ENCODE data around the gene CCDC117.

GRCh38 chr22:28815729-28816128 is 43.2 kb downstream of the CCDC117 start:
- TF ChIP-seq, protein P1, sequence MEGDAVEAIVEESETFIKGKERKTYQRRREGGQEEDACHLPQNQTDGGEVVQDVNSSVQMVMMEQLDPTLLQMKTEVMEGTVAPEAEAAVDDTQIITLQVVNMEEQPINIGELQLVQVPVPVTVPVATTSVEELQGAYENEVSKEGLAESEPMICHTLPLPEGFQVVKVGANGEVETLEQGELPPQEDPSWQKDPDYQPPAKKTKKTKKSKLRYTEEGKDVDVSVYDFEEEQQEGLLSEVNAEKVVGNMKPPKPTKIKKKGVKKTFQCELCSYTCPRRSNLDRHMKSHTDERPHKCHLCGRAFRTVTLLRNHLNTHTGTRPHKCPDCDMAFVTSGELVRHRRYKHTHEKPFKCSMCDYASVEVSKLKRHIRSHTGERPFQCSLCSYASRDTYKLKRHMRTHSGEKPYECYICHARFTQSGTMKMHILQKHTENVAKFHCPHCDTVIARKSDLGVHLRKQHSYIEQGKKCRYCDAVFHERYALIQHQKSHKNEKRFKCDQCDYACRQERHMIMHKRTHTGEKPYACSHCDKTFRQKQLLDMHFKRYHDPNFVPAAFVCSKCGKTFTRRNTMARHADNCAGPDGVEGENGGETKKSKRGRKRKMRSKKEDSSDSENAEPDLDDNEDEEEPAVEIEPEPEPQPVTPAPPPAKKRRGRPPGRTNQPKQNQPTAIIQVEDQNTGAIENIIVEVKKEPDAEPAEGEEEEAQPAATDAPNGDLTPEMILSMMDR (conservative IDR thresholded peaks at IDR 0.05; ENCODE audit: low read depth, low read length): no peak
- no peak for TF ChIP-seq EZH2 (IDR thresholded peaks at IDR 0.05; ENCODE audit: low read length, unreplicated experiment)
- no peak for TF ChIP-seq EZH2phosphoT487 (IDR thresholded peaks at IDR 0.05; ENCODE audit: borderline replicate concordance, low read length)

Measured in PC-3 (cell line).